Body of pancreas (tissue), 4 donors: ENCODE results near the gene EEF2.

Experiments
- POLR2A ChIP-seq, 3 donors: fragments of 450-650 bp; IDR thresholded peaks; one replicate each; pipeline ENCODE4 v1.6.1; 2016; ENCODE audit warnings: antibody characterized with exemption in 3 of 3, mild to moderate bottlenecking in 2 of 3
- TF ChIP-seq, protein P1 (sequence below), 7 experiments: fragments of 450-650 bp in 4 of 7; fragments of 200-600 bp in 3 of 7; sonication (generic) in 3 of 7; IDR thresholded peaks; one replicate each; pipeline ENCODE4 v1.5.1; 2016 to 2019; ENCODE audit warnings: antibody characterized with exemption in 7 of 7

GRCh38 chr19:3976495-3977241 lies 8.6 kb downstream of the EEF2 start:
- TF ChIP-seq, protein P1, sequence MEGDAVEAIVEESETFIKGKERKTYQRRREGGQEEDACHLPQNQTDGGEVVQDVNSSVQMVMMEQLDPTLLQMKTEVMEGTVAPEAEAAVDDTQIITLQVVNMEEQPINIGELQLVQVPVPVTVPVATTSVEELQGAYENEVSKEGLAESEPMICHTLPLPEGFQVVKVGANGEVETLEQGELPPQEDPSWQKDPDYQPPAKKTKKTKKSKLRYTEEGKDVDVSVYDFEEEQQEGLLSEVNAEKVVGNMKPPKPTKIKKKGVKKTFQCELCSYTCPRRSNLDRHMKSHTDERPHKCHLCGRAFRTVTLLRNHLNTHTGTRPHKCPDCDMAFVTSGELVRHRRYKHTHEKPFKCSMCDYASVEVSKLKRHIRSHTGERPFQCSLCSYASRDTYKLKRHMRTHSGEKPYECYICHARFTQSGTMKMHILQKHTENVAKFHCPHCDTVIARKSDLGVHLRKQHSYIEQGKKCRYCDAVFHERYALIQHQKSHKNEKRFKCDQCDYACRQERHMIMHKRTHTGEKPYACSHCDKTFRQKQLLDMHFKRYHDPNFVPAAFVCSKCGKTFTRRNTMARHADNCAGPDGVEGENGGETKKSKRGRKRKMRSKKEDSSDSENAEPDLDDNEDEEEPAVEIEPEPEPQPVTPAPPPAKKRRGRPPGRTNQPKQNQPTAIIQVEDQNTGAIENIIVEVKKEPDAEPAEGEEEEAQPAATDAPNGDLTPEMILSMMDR (IDR thresholded peaks at IDR 0.05): no peak
- TF ChIP-seq POLR2A (IDR thresholded peaks at IDR 0.05): no peak
